RWPE2 (cell line): ENCODE data around the gene PPIL6.
A peak's percentile ranks its signal among the peaks of the same experiment; 100 is the strongest.

Source experiments
- ATAC-seq: fragments of 200-7000 bp; cut with Tn5 transposase; 3 replicates; pipeline ENCODE4 v1.9.1; 2021; ENCODE audit warnings: low read depth
- DNase-seq: peaks from one replicate; pipeline ENCODE4 v3.0.0-alpha.2; 2020; ENCODE audit warnings: low spot score
- H3K27ac ChIP-seq: fragments of 450-650 bp; 2 replicates; pipeline ENCODE4 v1.5.1; 2017; ENCODE audit warnings: mild to moderate bottlenecking; ENCODE audit not compliant: poor library complexity, severe bottlenecking
- H3K27me3 ChIP-seq: fragments of 250-450 bp; sonication (Bioruptor Pico); 2 replicates; pipeline ENCODE4 v1.5.1; 2021; ENCODE audit warnings: mild to moderate bottlenecking, moderate library complexity; ENCODE audit not compliant: insufficient read depth, poor library complexity, severe bottlenecking
- H3K36me3 ChIP-seq: fragments of 250-450 bp; sonication (Bioruptor Pico); 2 replicates; pipeline ENCODE4 v1.5.1; 2020; ENCODE audit warnings: low read depth, mild to moderate bottlenecking, moderate library complexity
- H3K4me1 ChIP-seq: fragments of 250-450 bp; sonication (Bioruptor Pico); 2 replicates; pipeline ENCODE4 v1.5.1; 2021; ENCODE audit warnings: mild to moderate bottlenecking, moderate library complexity; ENCODE audit not compliant: insufficient read depth, poor library complexity, severe bottlenecking
- H3K4me3 ChIP-seq: fragments of 250-450 bp; sonication (Bioruptor Pico); 2 replicates; pipeline ENCODE4 v1.5.1; 2021; ENCODE audit warnings: mild to moderate bottlenecking, moderate library complexity; ENCODE audit not compliant: severe bottlenecking
- H3K9me3 ChIP-seq: fragments of 250-450 bp; sonication (Bioruptor Pico); 2 replicates; pipeline ENCODE4 v1.5.1; 2021; ENCODE audit warnings: mild to moderate bottlenecking, moderate library complexity; ENCODE audit not compliant: severe bottlenecking
- TF ChIP-seq, protein P1 (sequence below): fragments of 450-650 bp; IDR thresholded peaks from one replicate; pipeline ENCODE4 v1.5.1; 2017; ENCODE audit warnings: mild to moderate bottlenecking, moderate library complexity; ENCODE audit not compliant: poor library complexity, severe bottlenecking

Gene PPIL6

DNA sequence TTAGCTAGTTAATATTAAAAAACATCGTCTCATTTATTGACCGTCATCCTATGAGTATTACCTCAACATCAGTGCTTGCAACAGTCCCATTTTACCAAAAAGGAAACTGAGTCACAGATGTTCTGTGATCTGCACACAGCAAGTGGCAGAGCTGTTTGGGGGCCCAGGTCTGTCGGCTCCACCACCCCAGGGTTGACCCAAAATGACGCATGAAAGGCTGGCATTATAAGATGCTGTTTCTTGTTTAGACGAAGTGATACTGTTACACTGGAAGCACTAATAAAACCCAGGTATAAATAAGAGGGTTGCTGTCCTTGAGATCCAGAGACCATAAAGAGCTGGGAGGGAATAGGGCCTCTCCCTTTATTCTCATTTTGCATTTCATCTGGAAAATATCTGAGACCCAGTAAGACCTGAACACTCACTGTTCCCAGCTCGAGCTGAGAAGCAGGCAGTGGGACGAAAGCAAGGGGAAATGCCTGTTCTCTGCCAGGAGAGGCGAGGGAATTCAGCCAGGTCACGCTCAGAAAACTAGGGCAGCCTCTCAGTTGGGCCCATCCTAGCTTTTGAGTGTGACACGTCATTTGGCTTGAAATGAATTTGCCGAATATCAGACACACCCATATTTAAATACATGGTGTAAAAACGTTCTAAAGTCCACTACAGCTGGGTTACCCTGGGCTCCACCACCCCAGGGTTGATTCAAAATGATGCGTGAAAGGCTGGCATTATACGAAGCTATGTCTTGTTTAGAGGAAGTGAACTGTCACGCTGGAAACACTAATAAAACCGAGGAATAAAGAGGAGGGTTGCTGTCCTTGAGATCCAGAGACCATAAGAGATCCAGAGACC, 16.5 kb upstream of the PPIL6 start:
- Histone ChIP-seq H3K27me3 (no peaks in the 10 kb centered on the region), H3K9me3 (no peaks in the 10 kb centered on the region), H3K36me3 (peaks cover 18% of the 10 kb centered on the region), H3K27ac (no peak overlapping the region), H3K4me1 (no peaks in the 10 kb centered on the region), H3K4me3 (peak overlapping the region; percentile 79)
- TF ChIP-seq, protein P1, sequence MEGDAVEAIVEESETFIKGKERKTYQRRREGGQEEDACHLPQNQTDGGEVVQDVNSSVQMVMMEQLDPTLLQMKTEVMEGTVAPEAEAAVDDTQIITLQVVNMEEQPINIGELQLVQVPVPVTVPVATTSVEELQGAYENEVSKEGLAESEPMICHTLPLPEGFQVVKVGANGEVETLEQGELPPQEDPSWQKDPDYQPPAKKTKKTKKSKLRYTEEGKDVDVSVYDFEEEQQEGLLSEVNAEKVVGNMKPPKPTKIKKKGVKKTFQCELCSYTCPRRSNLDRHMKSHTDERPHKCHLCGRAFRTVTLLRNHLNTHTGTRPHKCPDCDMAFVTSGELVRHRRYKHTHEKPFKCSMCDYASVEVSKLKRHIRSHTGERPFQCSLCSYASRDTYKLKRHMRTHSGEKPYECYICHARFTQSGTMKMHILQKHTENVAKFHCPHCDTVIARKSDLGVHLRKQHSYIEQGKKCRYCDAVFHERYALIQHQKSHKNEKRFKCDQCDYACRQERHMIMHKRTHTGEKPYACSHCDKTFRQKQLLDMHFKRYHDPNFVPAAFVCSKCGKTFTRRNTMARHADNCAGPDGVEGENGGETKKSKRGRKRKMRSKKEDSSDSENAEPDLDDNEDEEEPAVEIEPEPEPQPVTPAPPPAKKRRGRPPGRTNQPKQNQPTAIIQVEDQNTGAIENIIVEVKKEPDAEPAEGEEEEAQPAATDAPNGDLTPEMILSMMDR = no peak
- ATAC-seq = no peak
- DNase-seq = no peak

DNA sequence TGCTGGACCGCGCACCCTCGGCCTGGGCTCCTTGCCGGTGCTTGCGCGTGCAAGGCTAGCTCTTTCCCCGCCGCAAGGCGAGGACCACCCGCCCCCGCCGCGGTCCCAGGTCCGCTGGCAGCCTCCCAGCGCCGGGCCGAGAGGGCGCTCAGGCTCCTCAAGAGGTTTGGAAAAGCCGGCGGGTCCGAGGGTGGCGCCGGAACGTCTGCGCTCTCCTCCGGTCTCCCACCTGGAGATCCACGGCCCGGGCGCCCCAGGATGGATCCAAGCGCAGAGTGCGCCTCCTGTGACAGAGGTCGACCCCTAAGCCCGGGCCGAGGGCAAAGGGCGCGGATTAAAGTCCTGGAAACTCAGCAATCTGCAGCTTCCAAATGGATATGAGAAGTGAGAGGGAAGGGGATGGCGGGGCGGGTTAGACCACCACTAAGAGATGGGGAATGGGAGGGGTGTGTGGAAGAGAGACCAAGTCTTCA, 15.7 kb upstream of the PPIL6 start:
- peak overlapping the region; percentile 79 for H3K4me3 ChIP-seq
- no peaks in the 10 kb centered on the region for H3K27me3 ChIP-seq
- H3K4me1 ChIP-seq = no peaks in the 10 kb centered on the region
- TF ChIP-seq, protein P1 = peak; percentile 29
- no peak for DNase-seq
- no peak for ATAC-seq
- peaks cover 14% of the 10 kb centered on the region for H3K36me3 ChIP-seq
- H3K27ac ChIP-seq = peak overlapping the region; percentile 38
- no peaks in the 10 kb centered on the region for H3K9me3 ChIP-seq

DNA sequence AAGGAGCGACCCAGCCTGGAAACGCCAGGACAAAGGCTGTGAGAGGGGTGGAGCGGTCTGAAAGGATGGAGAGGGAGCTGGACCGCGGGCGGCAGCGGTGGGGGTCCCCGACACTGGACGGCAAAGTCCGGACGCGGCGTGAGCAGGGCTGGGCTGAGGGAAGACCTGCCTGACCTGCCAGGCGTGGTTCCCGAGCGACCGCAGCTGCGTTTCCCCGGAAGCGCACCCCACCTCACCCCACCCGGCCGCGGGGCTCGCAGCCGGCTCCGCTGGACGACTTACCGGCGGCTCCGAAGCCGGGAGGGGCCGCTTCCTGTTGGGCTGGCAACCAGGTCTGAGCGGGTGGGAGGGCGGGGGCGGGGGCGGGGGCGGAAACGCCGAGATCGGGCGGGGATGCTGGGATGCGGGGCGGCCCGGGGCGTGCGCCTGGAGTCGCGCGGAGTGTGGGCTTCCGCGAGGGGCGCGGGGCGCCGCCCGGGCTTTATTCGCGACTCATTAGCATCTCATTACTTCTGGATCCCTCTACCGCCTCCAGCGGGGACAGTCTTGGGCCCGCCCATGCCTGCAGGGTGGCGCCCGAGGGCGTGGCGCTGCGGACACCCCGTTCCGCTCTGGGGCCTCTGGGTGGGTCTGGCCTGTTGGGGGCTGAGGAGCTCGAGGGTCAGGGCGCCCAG, 15.1 kb upstream of the PPIL6 start, which contains the start of gene MICAL1:
MICAL1 (minus strand) TSS at position 336 of the 674 bp plus-strand sequence. CDS start 1,576 bp downstream, outside the sequence.
- Histone ChIP-seq H3K27me3 (no peaks in the 10 kb centered on the region), H3K4me3 (peak within 1 kb of the TSS; percentile 79), H3K4me1 (no peaks in the 10 kb centered on the region), H3K36me3 (peaks cover 9% of the 10 kb centered on the region; the same call in 1 of the 2 replicates), H3K9me3 (no peaks in the 10 kb centered on the region), H3K27ac (peak within 1 kb of the TSS; percentile 38)
- ATAC-seq = peak; percentile 75
- TF ChIP-seq, protein P1 = no peak
- DNase-seq = no peak

DNA sequence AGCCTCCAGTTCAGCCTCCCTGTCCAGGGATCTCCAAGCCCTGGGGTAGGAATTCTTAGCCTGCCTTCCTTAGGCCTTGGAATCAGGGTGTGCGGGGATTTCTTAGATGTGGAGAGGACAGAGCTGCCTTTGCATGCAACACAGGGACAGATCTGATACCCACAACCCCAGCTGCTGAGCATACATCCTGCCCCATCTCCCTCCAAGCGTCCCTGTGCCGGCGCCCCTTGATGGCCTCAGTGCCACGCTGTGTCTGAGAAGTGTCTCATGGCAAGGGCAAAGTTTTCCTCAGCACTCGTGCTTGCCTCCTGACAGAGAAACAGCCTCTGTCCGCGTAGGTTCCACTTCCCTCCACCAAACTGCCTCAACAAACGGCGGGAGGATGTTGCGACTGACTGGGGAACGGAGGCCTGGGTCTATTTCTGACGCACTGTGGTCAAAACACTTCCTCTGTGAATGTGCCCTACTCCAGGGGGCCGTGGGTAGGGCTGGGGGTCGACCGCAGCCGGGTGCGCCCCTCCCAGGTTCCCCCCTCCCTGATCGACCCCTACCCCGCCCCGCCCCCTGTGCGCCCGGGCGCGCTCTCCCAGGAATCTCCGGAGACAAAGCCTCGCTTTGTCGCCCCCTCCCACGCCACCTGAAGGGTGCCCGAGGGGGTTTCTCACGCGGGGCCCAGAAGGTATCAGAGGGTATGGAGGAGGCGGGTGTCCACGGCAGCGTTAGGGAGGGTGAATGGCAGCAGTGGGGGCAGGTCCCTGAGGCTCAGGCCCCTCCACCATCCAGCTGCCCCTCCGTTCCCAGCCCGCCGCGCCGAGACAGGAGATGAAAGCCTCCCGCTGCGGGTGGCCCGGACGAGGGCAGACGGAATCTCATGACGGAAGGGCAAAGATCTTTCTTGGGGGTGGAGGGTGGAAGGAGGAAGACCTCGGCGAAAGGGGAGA, 14.3 kb upstream of the PPIL6 start:
- peak overlapping the region; percentile 38 for H3K27ac ChIP-seq
- peak overlapping the region; percentile 79 for H3K4me3 ChIP-seq
- no peaks in the 10 kb centered on the region for H3K9me3 ChIP-seq
- no peak for DNase-seq
- H3K36me3 ChIP-seq = peaks cover 9% of the 10 kb centered on the region; the same call in 1 of the 2 replicates
- 0 out of 3 replicates have a peak, but pooled peaks have one; percentile 4 for ATAC-seq
- no peaks in the 10 kb centered on the region for H3K4me1 ChIP-seq
- TF ChIP-seq, protein P1 = no peak
- H3K27me3 ChIP-seq = no peaks in the 10 kb centered on the region
